Inflammatory macrophage treated with lipopolysaccharide for 4 hours (primary cell): Measurements from ENCODE around the gene ATXN1.
"Not testable (repeated sequence)": the region's sequence is repeated elsewhere in the genome, so short reads cannot be mapped to it uniquely, and the experiment has no call there.

Source experiments
- DNase-seq: peaks from one replicate; pipeline ENCODE4 v3.0.0-alpha.2; 2020

Gene ATXN1

DNA sequence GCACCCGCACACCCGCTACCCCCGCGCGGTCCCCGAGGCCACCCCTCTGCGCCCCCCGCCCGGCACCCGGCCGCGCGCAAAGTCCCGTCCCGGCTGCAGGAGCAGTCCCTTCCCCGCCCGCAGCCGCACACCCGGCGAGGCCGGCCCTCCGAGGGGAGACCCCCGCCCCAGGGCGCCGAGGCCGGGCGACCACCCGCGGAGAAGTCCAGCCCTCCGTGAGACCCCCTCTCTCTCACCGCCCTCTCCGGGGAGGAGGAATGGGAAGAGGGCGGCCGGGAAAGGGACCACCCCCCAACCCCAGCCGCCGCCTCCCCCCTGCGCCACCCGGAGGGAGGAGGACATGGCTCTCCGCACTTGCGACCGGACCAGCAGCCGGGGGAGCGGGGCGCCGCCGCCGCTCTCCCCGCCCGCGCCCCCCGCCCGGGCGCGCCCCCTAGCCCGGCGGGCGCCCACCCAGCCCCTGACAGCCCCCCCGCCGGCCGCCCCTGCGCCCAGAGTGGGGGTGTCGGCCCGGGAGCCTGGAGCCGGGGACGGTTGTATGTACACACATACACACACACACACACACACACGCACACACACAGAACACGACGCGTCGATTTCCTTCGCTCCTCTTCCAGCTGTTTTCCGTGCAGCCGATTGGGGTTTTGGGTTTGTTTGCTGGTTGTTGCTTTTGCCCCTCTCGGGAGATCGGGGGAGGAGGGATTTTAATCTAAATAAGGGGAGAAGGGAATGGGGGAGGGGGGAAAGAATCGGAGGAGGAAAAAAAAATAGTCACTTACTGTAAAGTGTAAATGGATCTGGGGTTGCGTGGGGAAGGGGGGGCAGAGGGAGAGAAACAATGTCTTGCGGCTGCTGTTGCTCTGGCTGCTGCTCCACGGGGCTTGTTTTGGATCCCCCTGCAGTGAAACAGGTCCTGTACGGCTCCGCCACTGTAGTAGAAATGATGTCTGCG is at the start of gene ATXN1:
Gene ATXN1, minus strand, starts transcription at position 945 of the 955 bp plus-strand sequence.
- peak; percentile 56 for DNase-seq

DNA sequence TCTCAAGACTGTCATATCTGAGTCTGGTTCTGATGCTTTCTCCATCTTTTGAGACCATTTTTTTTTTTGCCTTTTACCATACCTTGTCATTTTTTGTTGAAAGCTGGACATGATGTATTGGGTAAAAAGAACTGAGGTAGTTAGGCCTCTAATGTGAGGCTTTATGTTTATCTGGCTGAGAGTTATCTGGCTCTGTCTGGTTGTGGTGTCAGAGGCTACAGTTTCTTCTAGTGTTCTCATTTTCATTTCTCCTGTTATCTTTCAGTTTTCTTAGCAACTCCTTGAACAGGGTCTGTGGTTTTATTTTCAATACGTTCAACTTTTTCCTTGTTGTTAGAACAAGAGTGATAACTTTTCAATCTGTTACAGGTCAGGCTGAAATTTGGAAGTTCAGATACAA is 49.2 kb upstream of the ATXN1 start:
- no peak for DNase-seq

DNA sequence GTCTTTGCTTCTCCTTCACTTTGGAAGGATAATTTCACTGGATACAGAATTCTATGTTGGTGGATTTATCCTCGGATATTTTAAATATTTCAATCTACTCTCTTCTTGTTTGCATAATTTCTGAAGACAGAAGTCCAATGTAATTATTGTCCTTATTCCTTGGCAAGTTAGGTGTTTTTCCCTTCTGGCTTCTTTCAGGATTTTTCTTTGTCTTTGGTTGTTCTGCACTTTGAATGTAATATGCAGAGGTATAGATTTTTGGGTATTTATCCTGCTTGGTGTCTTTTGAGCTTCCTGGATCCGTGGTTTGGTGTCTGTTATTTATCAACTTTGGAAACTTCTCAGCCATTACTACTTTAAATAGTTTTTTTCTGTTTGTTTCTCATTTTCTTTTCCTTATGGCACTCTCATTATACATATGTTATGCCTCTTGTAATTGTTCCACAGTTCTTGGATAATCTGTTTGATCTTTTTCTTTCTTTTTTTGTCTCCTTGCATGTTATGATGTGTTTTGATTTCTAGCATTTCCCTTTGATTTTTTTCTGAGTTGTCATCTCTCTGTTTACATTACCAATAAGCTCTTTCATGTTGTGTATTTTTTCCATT is 48.6 kb upstream of the ATXN1 start:
- DNase-seq: no peak

DNA sequence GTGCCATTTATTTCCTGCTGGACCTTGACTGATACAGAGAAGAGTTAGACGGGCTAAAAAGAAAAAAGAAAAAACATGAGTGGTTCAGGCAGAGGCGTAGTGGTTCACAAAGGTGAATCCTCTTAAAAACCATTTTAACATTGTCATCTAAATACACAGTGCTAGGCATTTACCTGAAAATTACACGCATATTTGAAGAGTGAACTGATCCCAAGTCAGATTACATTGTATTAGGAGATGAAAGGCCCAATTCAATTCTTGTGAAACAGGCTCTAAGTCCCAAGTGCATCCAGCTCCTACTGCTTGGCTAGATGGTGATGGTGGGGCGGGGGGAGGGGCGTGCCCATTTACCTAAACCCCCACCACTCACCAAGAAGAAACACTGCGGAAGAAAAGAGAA is 46.7 kb upstream of the ATXN1 start:
- DNase-seq: no peak

DNA sequence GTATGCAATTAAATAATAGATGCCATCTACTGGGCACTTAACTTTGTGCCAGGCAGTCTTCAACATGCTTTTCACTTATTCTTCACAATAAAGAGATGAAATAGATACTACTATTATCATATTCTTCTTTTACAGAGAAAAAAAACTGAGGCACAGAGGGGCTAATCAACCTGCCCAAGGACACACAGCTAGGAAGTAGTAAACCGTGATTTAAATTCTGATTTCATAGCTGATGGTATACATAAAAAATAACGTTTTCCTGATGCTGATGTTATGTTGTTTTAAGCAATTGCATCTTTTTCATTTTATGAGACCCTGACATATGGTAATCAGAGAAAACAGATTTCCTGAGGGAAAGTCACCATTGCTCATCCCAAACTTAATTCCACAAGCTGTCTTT is 45.1 kb upstream of the ATXN1 start:
- no peak for DNase-seq

DNA sequence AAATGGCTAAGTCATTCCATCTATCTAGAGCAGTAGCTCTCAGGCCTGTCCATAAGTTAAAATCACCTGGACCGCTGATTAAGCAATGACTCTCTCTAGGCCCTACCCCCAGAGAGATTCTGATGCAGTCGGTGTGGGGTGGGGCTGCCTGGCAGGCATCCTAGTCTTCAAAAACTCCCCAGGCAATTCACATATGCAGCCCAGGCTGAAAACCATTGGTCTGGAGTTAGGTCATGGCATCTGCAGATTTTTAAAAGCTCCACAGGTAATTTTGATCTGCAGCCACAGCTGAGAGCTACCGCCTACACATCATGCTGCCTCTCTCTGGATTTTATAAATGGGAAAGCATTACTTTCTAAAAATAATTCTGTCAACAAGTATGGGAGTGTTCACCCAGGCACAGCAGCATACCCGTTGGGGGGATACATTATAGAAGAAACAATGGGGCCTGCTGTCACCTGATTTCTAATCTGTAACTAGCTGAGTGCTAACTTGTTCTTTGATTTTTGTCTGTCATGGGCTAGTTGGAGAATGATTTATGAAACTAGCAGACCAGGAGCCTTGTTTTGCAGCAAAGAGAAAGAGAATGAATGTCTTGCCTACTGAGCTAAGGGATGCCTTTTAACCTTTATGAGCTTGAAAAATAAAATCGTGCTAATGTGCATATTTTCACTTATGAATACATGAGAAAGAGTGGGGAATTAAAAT is 44.1 kb upstream of the ATXN1 start:
- DNase-seq: no peak

DNA sequence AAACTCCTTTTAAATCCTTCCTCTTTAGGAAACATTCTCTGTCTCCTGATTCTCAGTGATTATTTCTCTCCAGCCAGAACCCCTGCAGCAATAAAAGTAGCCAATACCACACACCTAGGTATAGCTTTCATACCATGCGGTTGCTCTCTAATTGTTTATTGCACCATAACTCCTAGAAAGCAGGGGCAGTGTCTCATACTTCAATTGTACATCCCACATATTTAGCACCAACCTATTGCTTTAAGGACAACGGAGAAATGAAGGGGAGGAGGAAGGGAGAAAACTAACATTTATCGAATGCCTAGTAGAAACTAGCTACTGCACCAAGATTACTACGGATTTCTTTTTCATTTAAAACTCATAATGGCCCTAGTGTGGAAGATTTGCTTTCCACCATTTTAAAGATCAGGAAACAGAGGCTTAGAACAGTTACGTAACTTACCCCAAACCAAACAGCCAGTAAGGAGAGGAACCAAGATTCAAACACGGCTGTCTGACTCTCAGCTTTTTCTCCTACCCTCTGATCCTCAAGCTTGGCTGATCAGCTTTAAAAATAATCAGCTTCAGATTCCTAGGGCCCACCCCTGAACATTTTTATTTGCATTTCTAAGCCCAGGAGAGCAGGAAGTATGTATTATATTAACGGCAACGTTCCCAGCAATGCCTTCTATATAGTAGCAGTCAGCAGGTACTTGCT is 43.4 kb upstream of the ATXN1 start:
- DNase-seq: no peak

DNA sequence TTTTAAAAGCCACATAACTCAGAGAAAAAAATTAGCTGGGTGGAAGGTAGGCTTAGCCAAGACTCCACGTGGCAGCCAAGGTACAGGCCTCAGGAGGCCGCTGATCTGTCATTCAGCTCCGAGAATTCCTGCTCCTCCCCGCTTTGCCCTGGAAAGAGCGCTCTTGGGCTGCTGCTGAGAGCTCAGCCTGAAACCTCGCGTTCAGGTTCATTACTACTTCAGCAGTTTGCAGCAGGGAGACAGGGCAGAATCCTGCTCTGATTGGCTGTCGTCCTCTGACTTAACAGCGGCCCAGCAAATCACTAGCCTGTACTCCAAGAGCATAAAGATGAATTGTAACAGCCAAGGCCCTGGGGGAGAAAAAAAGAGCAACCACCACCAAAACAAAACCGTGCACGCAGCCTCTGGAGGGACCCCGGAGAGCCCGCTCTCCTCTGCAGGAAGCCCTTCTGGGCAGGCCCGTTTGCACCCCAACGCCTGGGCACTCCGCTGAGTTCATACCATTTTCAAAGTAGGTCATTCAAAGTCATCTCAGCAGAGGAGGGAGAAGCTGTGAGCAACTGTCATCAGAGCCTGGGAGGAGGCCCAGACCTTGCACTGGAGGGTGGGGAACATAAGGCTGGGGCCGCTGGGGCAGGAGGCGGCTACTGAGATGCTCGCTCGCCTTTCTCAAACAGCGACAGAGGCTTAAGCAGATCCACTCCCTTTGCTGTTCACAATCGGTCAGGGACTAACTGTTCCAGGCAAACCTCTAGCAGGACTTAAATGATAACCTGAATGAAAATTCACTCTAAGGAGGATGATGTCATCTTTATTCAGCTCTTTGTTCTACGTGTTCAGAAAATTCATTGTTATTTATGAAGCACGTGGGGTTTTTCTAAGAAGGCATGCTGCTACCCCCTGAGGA is 42.3 kb upstream of the ATXN1 start:
- no peak for DNase-seq

DNA sequence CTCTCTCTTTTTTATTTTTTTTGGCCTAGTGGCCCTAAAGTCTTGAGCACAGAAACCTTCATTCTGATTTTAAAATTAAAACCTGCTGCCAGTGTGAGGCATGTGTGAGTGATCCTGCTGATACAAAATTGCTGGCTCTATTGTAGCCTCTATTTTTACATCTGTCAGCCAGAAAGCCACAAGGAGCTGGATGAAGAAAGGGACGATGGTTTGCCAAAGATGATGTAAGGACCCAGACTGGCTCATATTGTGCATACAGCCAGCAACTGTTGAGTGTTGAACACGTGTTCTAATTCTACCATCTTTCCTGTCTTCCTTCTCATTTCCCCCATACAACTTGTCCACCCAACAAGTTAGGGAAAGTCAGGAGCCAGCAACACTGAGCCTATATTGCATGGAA is 40.8 kb upstream of the ATXN1 start:
- no peak for DNase-seq

DNA sequence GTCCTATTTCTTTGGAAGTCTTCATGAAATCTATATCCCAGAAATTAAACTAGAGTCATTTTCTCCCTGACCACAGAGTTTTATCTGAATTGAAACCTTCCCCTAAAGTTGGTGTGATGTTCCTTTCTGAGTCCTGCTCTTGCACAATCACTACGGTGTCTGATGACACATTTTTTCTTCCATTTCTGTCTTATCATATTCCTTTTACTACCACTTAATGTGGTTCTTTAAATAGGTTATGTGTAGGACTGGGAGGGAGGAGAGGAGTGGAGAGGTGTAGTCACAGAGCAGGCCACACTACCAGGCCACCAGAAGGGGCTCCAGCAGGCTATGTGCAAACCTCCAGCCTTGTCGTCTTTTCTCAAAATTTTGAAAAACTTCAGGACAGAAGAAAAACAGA is 39.7 kb upstream of the ATXN1 start:
- DNase-seq: peak; percentile 63

DNA sequence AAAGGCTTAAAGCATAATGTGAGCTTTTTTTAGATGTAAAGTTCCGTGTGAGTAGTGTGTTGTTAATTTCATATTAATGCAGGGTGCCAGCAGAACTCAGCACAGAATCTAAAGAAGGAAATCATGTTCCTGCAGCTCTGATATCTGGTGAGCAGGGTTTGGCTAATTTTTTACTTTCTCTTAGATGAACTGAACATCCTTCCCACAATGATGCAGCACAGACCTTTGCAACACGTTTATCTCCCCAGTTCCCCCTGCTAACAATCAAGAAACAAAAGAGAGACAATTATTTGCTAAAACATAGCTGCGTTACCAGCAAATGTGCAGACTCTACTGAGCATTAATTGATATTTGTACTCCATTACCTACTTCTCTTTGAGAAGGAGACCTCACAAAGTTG is 39.1 kb upstream of the ATXN1 start:
- no peak for DNase-seq

DNA sequence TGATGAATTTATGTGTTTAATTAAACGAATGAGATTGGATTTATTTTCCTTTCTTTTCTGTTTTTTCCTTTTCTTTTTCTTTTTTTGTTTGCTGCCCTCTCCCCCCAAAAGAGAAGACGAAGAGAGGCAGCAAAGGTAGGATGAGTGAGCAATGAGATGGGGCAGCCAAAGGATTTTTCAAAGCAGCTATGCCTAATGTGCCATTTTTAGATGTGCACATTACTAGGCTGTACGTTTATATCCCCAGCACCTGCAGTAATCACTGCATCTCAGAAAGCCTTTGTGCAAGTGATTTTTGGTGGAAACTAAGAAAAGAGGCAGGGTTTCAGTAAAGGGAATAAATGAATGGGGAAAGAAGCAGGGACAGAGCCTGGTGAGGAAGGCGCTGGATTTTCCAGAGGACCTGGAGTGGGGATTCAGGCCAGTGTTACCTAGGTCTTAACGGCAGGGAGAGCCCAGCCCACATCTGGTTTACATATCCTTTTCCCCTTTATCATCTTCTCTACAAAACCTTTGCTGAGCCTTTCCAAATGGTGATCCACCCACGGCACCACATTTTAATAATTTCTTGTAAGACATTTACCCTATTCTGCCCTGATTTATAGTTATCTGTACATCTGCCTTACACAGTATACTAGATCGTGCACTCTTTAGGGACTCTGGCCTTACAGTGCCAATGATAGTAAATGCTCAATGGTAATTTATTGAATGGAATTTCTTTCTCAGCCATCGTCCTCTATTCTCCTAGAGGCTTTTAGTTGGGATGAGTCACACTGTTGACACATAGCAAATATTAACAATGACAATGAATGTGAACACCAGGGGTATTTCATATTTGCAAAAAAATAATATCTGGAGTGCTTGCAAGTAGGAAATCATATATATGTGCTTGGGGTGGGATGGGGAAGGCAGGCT is 38.3 kb upstream of the ATXN1 start:
- no peak for DNase-seq

DNA sequence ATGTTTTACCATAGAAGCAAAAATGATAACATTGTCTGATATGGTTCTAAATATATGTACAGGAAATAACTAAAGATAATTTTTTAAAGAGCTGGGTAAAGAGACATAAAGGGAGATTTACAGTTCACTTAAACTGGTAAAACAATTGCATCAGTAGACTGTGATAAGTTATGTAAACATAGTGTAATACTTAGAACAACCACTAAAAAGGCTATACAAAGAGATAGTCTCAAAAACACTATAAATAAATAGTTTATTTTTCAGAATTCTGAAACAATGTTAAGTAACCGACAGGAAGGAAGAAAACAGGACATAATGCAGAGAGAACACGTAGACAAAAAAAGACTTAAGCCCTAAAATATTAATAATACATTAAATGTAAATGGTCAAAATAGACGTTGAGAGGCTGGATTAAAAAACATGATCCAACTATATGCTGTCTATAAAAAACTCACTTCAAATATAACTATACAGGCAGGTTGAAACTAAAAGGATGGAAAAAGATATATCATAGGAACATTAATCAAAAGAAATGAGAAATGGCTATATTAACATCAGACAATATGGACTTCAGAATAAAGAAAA is 32.7 kb upstream of the ATXN1 start:
- no peak for DNase-seq

DNA sequence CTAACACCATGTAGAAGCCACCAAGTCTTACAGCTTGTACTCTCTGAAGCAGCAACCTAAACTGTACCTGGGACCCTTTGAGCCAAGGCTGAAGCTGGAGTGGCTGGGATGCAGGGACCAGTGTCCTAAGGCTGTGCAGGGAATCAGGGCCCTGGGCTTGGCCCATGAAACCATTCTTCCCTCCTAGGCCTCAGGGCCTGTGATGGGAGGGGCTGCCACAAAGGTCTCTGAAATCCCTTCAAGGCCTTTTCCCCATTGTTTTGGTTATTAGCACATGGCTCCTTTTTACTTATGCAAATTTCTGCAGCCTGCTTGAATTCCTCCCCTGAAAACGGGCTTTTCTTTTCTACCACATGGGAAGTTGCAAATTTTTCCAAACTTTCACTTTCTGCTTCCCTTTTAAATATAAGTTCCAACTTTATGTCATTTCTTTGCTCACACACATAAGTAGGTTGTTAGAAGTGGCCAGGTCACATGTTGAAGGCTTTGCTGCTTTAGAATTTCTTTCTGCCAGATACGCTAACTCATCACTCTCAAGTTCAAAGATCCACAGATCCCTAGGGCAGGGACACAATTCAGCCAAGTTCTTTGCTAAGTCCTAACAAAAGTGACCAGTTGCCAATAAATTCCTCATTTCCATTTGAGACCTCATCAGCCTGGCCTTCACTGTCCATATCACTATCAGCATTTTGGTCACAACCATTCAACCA is 28.2 kb upstream of the ATXN1 start:
- peak; percentile 79 for DNase-seq

DNA sequence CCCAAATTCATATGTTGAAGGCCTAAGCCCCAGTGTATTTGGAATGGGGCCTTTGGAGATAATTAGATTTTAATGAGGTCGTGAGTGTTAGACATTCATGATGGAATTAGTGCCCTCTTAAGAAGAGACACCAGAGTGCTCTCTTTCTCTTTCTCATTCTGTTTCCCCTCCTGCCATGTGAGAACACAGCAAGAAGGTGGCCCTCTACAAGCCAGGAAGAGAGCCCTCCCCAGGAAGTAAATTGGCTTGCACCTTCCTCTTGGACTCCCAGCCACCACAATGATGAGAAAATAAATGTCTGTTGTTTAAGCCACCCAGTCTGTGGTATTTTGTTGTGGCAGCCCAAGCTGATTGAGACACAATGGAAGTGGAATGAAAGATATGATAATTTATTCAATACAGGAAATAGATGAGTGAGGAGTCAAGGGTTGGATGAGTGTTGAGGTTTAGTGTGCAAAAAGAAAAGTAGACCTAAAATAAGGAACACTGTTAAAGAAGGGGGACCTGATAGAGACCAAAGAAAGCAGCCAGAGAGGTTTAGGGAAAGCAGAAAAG is 25.9 kb upstream of the ATXN1 start:
- no peak for DNase-seq

DNA sequence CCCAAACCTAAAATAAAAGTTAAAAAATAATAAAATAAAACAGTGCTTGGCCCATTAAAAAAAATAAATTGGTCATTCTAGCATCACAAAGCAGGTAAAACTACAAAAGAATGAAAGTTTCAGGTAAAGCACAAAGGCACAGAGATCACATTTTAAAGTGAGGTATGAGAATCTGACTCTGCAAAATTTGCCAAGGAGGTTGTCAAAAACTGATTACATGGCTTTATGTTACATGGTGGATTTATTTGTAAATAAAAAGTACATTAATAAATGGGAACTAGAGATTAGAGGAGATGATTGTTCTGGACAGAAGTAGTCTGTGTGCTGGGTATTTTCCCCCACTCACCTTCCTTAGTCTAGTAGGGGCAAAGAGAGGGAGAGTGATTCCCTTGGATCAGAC is 24.2 kb upstream of the ATXN1 start:
- DNase-seq: no peak

DNA sequence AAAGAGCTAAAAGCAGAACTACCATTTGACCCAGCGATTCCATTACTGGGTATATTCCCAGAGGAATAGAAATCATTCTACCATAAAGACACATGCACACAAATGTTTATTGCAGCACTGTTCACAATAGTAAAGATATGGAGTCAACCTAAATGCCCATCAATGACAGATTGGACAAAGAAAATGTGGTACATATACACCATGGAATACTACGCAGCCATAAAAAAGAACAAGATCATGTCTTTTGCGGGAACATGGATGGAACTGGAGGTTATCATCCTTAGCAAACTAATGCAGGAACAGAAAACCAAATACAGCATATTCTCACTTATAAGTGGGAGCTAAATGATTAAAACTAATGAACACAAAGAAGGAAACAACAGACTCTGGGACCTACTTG is 23.7 kb upstream of the ATXN1 start:
- DNase-seq: not testable (repeated sequence)

DNA sequence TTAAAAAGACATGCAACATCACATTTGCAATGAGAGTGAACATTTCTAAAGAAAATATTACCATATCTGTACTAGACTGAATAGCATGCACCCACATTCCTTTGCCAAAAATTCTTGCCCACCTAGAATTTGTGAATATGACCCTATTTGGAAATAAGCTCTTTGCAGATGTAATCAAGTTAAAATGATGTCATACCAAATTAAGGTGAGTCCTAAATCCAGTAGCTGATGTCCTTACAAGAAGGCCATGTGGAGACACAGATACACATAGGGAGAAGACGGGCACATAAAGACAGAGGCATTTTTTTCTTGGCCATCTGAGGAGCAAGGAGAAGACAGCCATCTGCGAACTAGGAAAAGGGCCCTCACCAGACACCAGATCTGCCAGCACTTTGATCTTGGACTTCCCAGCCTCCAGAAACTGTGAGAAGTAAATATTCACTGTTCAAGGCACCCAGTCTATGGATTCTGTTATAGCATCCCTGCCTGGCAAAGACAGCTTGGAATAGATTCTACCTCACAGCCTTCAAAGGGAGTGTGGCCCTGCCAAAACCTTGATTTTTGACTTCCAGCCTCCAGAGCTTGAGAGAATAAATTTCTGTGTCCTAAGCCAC is 22.8 kb upstream of the ATXN1 start:
- DNase-seq: no peak

DNA sequence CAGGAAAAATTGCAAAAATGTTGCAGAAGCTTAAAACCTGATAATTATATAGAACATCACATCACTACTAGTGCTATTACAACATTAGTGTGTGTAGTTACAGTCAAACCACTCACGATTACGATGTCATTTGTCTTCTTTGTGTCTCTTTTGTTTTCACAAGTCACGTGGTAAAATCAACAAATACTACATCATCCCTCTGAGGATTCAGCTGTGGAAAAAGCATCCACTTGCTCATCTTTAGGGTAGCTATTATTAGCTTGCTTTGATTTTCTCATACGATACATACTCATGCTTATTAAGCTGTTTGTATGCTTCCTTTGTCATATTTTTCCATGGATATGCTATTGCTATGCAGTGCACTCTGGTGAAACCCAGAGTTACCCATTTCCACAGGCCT is 22.2 kb upstream of the ATXN1 start:
- peak; percentile 32 for DNase-seq
